CD4-positive, alpha-beta T cell treated with Interferon alpha-2 for 1 hour (primary cell): ENCODE data around the gene TIGD6.
"Not testable (repeated sequence)": the region's sequence is repeated elsewhere in the genome, so short reads cannot be mapped to it uniquely, and the experiment has no call there.

ENCODE experiments used
- DNase-seq, 2 donors: peaks; one replicate each; pipeline ENCODE4 v3.0.0-alpha.2; 2020 to 2022

The TIGD6 gene

DNA sequence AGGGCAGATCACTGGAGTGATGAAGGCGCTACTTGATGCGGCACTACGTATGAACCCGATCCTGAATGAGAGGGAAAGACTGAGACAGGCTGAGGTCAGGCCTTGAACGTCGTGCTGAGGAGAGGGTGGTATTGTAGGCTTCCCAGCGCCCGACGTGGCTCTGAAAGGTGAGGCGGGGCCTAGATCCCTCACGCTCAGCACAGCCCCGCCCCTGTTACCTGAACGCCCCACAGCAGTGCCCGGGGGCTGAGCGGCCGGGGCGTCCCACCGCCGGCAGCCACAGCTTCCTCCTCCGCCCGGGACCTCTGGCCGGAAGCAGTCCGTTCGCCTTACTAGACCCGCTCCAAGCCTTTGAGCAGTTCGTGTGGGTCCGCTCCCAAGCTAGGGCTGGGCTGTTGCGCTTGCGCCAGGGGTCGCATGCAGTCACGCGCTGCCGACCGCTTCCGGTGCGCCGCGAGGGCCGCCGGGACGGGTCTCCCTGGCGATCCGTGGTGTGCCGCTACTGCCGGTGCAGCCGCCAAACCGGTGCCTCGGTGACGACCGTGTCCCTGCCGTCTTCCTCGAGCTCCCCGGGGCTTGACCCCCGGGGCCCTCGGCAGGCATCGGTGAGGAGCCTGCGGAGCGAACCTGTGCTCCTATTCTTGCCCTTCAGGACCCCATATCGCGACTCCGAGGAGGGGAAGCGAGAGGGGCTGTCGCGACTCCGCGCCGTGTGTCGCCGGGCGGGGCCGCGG lies at the start of gene TIGD6, which contains the start of gene HMGXB3:
Gene TIGD6, minus strand, starts transcription at position 399 of the 734 bp plus-strand sequence. CDS start 4,306 bp downstream, outside the sequence.
Gene HMGXB3, plus strand, starts transcription at position 484 of the 734 bp plus-strand sequence. CDS start 4,114 bp downstream, outside the sequence.
- DNase-seq = peak; percentile 89 to 90

- peak in 1 of 2 donors; percentile 52 for DNase-seq
Observed at GRCh38 chr5:150046031-150046430, 45.6 kb upstream of the TIGD6 start.

DNA sequence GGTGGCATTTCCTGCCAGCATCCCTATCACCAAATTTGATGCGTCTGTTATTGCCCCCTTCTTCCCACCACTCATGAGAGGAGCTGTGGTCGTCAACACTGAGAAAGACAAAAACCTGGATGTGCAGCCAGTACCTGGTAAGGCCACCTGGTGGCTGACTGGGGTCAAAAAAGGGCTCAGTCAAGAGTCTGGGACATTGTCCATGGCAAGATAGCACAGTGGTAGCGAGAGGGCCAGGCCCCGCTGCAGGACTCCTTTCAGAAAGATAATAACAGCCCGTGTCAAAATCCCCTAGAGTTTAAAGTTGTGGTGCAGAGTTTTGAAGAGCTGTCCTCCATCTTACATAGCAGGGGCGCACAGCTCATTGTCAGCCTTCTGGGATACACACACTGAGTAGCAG lies 45.1 kb upstream of the TIGD6 start:
- DNase-seq = no peak

DNA sequence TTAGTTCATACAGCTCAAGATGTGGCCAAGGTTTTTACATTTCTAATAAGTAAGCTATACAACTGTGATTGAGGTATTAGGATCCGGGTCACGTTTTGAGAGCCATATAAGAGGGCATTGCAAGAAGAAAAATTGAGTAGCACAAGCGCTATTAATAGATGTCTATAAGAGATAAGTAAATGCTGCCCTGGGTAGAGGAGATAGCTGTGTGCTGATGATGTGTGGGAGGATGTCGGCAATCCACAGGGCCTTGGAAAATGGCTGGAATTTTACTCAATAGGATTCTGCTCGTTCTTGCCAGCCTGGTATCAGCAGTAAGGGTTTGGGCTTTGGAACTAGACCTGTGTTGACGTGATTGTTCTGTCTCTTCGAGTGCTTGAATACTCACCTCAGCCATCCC lies 44.3 kb upstream of the TIGD6 start:
- DNase-seq = no peak

- DNase-seq = no peak
Observed at GRCh38 chr5:150044329-150044681, 43.9 kb upstream of the TIGD6 start.

- DNase-seq = no peak
Observed at GRCh38 chr5:150043657-150044328, 43.3 kb upstream of the TIGD6 start.

DNA sequence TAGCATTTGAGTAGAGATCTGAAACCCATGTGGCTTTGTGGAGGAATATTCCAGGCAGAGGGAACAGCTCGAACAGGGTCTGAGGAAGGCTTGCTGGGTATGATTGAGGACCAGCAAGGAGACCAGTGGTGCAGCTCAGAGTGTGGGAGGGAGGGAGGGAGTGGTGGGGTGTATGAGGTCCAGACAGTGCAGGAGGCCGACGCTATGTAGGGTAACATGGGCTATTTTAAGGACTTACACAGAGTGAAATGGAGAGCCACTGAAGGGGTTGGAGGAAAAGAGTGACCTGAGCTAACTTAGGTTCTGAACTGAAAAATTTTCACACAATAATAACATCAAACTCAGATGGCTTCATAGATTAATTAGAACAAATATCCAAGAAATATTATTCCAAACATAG lies 42.0 kb upstream of the TIGD6 start:
- no peak for DNase-seq

DNA sequence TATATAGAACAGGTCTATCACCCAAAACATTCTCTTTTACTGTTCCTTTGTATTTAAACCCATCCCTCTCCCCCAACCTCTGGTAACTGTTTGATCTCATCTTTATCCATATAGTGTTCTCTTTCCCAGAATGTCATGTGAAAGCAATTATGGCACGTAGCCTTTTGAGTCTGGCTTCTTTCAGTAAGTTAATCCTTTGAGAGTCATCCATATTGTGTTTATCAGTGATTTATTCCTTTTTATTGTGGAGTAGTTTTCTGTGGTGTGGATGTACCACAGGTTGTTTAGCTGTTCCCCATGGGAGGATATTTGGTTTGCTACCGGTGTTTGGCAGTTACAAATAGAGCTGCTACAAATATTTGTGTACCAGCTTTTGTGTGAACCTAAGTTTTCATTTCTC lies 38.1 kb upstream of the TIGD6 start:
- no peak for DNase-seq

DNA sequence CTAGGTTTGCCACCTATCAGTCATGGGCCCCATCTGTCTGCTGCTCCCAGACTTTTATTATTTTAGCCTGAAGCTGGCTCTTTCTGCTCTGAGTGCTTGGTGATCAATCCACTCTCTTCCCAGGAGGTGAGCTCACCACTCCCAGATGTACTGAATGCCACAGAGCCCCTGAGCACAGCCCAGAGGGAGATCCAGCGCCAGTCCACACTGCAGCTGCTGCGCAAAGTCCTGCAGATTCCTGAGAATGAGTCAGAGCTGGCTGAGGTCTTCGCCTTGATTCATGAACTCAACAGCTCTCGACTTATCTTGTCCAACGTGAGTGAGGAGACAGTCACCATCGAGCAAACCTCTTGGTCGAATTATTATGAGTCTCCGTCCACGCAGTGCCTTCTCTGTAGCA lies 36.1 kb upstream of the TIGD6 start:
- DNase-seq = no peak

DNA sequence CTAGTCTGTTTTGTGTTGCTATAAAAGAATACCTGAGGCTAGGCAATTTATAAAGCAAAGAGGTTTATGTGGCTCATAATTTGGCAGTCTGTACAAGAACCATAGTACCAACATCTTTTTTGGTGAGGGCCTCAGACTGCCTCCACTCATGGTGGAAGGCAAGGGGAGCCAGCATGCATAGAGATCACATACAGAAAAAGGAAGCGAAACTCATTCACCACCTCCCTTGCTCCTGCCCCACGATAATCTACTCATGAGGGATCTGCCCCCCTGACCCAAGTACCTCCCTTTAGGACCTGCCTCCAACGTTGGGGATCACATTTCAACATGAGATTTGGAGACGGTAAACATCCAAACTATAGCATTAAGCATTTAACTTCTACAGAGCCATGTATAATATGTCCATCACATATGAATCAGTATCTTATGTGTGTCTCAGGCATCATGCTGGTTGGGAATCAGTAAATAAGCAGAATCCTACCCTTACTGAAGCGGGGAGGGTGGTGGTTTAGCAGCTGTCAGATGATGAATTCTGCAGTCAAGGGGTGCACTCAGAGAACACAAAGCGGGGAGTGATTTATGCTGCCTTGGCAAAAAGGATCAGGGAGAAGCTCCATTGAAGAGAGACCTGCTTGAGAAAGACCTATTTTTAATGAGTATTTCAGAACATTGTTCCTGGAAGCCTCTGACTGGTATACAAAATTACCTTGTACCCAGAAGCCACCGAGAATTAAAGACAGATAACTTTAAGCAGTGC lies 34.9 kb upstream of the TIGD6 start:
- DNase-seq = no peak

DNA sequence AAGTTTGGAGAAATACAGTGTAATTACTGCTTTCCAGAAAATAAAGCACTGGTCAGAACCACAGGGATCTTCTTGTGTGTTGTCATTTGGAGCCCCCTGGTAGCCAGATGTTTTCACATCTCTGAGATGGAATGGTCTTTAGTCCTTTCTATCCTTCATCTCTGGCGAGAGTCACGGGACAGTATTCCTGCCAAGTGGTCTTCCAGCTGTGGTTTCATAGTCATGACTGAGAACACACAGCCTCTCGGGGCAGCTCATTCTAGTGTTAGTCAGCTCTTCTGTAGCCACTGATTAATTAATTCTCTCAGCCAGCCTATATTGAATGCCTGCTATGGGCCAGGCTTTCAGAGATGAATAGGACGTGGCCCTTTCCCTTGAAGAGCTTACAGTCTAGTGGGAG lies 34.2 kb upstream of the TIGD6 start:
- DNase-seq = no peak

DNA sequence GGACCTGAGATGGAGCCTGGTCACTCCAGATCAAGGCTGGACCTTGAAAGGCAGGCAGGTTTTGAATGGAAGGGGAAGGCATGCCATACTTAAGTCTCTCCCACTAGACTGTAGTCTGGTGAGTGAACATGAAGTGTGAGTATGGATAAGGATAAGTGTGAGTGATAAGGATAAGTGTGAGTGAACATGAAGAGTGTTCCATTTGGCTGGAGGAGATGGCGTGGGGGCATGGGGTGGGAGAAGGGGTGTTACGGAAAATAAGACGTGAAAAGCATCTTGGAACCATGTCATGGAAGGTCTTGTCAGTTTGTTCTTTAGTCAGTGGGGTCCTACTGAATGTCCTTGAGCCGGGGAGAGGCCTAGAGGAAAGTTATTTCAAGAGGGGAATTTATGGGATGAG lies 32.9 kb upstream of the TIGD6 start:
- no peak for DNase-seq

DNA sequence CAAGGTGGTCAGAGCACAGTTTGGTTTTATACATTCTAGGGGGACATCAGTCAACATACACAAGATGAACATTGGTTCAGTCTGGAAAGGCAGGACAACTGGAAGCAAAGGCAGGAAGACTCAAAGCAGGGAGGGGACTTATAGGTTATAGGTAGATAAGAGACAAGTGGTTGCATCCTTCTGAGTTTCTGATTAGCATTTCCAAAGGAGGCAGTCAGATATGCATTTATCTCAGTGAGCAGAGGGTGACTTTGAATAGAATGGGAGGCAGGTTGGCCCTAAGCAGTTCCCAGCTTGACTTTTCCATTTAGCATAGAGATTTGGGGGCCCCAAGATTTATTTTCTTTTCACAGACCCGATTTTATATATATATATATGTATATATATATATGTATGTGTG lies 27.6 kb upstream of the TIGD6 start:
- DNase-seq = not testable (repeated sequence)

- no peak for DNase-seq
Observed at GRCh38 chr5:150026682-150027172, 26.3 kb upstream of the TIGD6 start.

- no peak for DNase-seq
Observed at GRCh38 chr5:150024346-150024984, 24.0 kb upstream of the TIGD6 start.

GRCh38 chr5:150023136-150023535 lies 22.7 kb upstream of the TIGD6 start:
- no peak for DNase-seq

GRCh38 chr5:150022681-150023080 lies 22.2 kb upstream of the TIGD6 start:
- DNase-seq = no peak

GRCh38 chr5:150022158-150022531 lies 21.7 kb upstream of the TIGD6 start:
- no peak for DNase-seq

GRCh38 chr5:150021491-150022157 lies 21.2 kb upstream of the TIGD6 start:
- DNase-seq = no peak

GRCh38 chr5:150020249-150020648 lies 19.8 kb upstream of the TIGD6 start:
- no peak for DNase-seq

GRCh38 chr5:150017226-150018005 lies 17.0 kb upstream of the TIGD6 start:
- no peak for DNase-seq

DNA sequence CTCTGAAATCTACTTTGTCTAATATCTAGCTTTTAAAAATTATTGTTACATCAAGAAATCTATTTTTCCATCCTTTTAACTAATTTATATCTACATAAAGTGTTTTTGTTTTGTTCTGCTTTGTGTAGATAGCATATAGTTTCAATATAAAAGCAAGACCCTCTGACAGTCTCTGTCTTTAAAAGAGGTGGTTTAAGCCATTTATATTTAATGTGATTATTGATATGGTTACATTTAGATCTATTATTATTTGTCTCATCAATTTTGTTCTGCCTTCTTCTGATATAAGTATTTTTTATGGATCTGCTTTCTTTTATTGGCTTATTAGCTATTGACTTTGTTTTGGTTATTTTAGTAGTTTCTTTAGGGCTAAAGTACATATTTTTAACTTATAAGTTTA lies 16.1 kb upstream of the TIGD6 start:
- DNase-seq = no peak
